Right lobe of liver (tissue), 4 donors: ENCODE measurements around the gene MAP9.

Experiments used
- CTCF ChIP-seq, 4 donors: fragments of 200-600 bp in 3 of 4; fragments of 450-650 bp in 1 of 4; IDR thresholded peaks; one replicate each; pipeline versions ENCODE4 v1.5.1 to v1.8.0; 2016 to 2022; ENCODE audit warnings: antibody characterized with exemption in 4 of 4, mild to moderate bottlenecking in 2 of 4
- POLR2A ChIP-seq: fragments of 450-650 bp; IDR thresholded peaks from one replicate; pipeline ENCODE4 v1.6.1; 2017; ENCODE audit warnings: antibody characterized with exemption, mild to moderate bottlenecking
- donor health status: DM: no; HTN: no; CAD: no.
- donor health status: DM: no; HTN: no; CAD: no.
- donor health status: DM: no; HTN: yes; CAD: no.

- TF ChIP-seq CTCF (IDR thresholded peaks at IDR 0.05) (no peak), POLR2A (no peak)
Measured at GRCh38 chr4:155392481-155393184, 15.9 kb upstream of the MAP9 start.
